OCI-M2 (cell line): Measurements from ENCODE around the gene NPR1.
"Not testable (repeated sequence)": the region's sequence is repeated elsewhere in the genome, so short reads cannot be mapped to it uniquely, and the experiment has no call there.

ENCODE experiments used
- DNase-seq: peaks from one replicate; lab custom pipeline; 2025; ENCODE audit not compliant: unreplicated experiment; lab: John Stamatoyannopoulos, UW

The NPR1 gene

DNA sequence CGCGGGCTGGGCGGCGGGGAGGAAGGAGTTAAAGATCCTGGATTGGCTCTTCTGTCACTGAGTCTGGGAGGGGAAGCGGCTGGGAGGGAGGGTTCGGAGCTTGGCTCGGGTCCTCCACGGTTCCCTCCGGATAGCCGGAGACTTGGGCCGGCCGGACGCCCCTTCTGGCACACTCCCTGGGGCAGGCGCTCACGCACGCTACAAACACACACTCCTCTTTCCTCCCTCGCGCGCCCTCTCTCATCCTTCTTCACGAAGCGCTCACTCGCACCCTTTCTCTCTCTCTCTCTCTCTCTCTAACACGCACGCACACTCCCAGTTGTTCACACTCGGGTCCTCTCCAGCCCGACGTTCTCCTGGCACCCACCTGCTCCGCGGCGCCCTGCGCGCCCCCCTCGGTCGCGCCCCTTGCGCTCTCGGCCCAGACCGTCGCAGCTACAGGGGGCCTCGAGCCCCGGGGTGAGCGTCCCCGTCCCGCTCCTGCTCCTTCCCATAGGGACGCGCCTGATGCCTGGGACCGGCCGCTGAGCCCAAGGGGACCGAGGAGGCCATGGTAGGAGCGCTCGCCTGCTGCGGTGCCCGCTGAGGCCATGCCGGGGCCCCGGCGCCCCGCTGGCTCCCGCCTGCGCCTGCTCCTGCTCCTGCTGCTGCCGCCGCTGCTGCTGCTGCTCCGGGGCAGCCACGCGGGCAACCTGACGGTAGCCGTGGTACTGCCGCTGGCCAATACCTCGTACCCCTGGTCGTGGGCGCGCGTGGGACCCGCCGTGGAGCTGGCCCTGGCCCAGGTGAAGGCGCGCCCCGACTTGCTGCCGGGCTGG lies at the start of gene NPR1:
Gene NPR1 (plus strand): TSS at position 170 of the 818 bp plus-strand sequence. CDS start 421 bp downstream, at position 591.
- DNase-seq: no peak

DNA sequence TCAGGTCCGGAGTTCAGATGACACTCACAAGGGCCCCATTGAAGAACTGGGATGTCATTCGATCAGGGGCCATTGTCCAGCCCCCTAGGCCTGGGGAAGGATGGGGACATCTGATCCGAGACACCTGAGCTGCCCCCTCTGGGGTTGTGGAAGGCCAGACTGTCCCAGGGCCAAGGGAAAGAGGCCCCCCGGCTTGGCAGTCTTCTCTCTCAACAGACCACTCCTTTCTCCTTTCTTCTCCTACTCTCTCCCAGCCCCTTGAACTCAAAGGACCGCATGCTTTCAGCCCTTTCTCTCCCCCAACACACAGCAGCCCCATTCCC lies 49.2 kb upstream of the NPR1 start:
- no peak for DNase-seq

- DNase-seq: no peak
Observed at GRCh38 chr1:153629971-153630370, 48.5 kb upstream of the NPR1 start.

DNA sequence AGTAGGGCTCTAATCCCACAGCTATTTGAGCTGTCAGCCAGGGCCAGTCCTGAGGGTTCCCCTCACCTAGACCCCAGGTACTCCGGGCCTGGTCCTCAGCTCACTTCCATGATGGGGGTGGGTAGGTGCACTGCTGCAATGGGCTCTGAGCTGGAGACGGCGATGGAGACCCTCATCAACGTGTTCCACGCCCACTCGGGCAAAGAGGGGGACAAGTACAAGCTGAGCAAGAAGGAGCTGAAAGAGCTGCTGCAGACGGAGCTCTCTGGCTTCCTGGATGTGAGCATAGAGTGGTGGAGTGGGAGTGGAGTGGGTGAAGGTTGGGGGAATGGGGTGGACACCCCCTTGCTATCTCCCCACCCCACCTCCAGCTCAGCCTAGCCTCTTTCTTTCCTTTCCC lies 48.1 kb upstream of the NPR1 start:
- DNase-seq: no peak

DNA sequence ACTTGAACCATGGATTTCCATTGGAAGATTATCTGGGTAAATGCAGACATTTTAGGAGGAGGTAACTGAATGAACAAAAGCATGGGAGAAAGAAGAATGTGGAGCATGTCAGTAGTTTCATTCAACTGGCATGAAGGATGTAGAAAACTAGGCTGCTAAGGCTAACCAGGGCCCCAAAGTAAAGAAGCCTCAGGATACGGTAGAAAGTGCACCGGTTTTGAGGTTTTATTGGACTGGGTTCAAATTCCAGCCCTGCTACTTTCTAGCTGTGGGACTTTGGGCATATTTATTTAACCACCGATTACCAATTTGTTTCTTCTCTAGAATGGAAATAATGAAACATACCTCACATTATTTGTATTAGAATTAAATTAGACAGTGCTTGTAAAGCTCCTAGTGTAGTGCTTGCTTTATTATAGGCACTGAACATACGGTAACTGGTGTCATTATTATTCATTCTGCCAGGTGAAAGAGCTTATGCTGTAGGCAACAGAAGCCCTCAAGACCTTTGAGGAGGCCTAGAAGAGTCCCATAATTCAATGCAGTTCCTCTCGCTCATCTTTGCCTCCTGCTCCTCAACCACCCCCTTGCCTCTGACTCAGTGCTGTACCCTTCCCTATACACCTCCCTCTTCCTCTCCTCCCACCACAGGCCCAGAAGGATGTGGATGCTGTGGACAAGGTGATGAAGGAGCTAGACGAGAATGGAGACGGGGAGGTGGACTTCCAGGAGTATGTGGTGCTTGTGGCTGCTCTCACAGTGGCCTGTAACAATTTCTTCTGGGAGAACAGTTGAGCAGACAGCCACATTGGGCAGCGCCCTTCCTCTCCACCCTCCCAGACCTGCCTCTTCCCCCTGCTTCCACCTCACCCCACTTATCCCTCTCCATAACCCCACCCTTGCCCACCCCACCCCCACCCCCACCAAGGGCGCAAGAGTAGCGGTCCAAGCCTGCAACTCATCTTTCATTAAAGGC lies 47.2 kb upstream of the NPR1 start:
- DNase-seq: no peak

DNA sequence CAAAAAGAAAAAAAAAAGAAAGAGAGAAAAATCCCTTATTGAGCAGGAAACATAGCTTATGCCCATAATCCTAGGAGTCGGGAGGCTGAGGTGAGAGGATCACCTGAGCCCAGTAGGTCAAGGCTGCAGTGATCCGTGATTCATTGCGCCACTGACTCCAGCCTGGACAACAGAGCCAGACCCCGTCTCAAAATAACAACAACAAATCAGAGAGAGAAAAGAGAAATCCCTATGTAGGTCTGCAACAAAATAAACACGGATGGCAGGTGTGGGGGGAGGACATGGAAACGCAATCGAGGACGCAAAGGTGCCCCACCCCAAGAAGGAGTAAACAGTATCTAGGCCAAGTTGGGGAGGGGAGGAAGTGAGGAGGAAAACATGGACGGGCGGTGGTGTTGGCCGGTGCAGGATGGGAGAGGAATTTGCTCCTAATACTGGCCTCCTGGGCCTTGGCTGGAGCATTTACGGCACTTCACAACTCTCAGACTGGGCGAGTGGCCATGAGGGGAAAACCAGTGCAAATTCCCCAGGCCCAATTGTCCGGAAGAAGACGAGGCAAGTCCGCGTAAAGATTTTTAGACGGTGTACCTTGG lies 45.2 kb upstream of the NPR1 start:
- DNase-seq: no peak

DNA sequence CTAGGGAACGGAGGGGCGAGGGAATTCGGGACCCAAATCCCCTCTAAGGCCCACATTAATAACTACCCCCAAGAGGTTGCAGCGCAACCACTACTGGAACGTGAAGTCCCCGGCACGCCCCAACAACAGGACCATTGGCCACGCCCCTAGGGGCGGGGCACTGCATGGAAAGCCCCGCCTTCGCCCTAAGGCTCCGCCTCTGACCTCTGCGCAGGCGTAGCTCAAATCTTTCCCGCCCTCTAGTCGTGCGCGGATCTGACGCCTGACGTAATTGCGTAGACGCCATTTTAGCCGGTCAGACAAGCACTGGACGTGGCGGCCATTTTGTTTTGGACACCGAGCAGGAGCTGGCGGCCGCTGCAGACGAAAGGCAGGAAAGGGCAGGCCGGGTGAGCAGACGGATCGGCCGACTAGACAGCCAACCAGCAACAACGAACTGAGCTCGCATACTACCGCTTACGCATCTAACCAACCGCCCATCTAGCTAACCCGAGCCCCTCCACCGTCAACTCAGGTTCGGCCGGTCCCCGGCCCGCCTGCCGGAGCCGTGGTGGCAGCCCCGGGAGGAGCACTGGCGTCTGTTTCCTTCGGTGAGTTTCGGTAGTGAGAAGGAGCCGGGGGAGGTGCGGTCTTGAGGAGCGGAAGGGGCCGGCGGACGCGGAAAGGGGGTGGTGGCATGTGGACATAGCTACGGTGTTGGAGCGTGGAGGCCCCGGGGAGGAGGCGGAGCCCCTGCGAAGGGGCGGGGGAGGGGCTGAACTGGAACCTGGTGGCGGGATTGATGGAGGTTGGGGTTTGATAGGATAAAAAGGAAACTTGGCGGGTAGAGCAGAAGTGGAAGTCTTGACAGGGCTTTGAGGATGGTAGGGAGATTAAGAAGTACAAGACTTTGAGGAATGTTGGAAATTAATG lies 44.5 kb upstream of the NPR1 start, which contains the start of gene CHTOP:
Gene CHTOP (plus strand): TSS at position 313 of the 912 bp plus-strand sequence. CDS start 2,523 bp downstream, outside the sequence.
- DNase-seq: peak; percentile 91

DNA sequence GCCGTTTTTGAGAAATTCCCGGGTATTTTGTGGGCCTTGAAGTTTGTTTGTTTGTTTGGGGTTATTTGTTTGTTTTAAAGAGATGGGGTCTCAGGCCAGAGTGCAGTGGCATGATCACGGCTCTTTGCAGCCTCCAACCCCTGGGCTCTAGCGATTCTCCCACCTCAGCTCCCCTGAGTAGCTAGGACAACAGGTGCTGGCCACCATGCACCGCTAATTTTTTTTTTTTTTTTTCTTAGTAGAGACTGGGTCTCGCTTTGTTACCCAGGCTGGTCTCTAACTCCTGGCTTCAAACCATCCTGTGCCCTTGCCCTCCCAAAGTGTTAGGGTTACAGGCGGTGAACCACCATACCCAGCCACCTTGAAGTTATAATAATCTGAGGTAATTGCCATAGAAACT lies 42.6 kb upstream of the NPR1 start:
- no peak for DNase-seq

- DNase-seq: no peak
Observed at GRCh38 chr1:153636312-153636711, 42.2 kb upstream of the NPR1 start.

DNA sequence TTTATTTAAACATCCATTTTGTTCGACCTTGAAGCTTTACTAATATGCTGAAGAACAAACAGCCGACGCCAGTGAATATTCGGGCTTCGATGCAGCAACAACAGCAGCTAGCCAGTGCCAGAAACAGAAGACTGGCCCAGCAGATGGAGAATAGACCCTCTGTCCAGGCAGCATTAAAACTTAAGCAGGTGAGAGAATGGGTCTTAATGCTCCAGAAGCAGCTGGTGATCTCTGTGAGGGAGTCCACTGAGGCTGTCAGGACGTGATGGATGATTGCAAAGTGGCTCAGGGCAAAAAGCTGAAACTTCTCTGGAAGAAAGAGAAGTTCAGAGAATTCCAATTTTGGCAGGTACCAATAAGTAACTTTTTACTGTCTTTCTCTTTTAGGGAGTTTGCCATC lies 40.2 kb upstream of the NPR1 start:
- no peak for DNase-seq

DNA sequence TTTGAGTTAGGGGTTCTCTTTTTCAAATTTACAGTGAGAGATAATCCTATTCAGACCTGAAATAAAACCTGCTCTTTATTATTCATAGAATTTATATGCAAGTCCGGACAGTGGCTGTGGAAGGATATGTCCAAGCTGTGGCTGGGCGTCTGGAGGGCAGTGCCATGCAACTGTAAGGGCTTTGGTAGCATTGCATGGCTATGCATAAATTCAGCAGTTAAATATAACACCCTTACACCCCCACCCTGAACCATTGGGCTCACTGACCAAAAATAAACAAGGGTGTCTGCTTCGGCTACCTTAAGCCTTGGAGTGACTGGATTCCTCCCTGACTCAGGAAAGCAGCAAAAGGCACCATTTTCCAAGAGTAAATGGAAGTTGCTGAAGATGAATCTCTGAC lies 39.2 kb upstream of the NPR1 start:
- no peak for DNase-seq

DNA sequence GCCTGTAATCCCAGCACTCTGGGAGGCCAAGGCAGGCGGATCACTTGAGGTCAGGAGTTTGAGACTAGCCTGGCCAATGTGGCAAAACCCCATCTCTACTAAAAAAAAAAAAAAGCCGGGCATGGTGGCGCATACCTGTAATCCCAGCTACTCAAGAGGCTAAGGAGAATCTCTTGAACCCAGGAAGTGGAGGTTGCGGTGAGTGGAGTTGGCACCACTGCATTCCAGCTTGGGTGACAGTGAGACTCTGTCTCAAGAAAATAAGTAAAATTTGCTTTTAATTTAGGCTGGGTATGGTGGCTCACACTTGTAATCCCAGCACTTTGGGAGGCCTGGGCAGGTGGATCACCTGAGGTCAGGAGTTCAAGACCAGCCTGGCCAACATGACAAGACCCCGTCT lies 38.3 kb upstream of the NPR1 start:
- not testable (repeated sequence) for DNase-seq

GRCh38 chr1:153640861-153641260 lies 37.6 kb upstream of the NPR1 start:
- no peak for DNase-seq

GRCh38 chr1:153642161-153642560 lies 36.3 kb upstream of the NPR1 start:
- DNase-seq: no peak

- no peak for DNase-seq
Observed at GRCh38 chr1:153643100-153643499, 35.4 kb upstream of the NPR1 start.

DNA sequence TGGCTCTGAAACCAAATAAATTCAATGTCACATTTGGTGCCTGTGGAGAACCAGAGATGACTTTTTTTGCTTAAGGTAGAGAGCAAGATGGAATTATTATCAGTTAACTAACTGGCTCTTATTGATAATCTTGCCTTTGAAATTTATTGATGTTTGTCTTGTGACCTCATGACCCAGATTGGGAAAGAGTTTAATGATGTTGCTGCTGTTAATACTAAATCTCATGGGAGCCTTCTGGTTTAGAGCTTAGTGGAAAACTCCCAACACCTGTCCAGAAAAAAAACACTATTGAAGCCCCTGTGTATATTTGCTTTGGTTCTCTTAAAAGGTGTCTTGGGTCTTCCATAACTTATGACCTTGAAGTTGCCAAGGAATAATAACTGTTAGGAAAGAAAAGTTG lies 34.7 kb upstream of the NPR1 start:
- no peak for DNase-seq

DNA sequence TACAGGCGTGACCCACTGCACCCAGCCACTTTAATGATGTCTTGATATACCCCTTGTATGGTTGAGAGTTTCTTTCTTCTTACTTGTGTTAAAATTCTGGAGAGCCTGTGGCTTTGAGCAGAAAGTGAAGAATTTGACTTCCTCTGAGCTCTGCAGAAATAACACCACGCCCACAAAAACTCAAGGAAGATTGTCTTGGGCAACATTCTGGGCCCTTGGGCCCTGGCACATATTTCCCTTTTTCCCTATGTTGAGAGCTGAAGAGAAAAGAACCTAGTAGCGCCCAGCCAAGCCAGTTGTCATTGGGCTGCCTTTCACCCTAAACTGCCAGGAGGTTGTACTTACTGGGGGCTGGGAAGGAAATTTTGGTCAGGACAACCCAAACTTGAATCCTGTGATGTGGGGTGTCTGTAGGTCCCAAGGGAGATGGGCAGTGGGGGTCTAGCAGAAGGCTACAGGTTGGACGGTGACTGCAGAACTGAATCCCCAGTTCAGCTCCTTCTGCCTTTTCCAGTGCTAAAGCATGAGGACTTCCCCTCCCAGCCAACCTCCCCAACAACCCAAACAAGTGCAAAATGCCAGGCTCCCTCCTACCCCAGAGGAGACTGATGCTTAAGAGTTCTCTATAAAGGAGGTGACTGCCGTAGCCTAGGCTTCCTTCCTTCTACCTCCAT lies 31.7 kb upstream of the NPR1 start:
- no peak for DNase-seq

- DNase-seq: no peak
Observed at GRCh38 chr1:153647346-153647714, 31.2 kb upstream of the NPR1 start.

- no peak for DNase-seq
Observed at GRCh38 chr1:153648000-153648643, 30.4 kb upstream of the NPR1 start.
